MM.1S (cell line): ENCODE data around the gene RCVRN.

Experiments
- CTCF ChIP-seq: fragments of 300-600 bp; sonication (generic); IDR thresholded peaks from 2 replicates; pipeline ENCODE4 v1.5.1; 2016; ENCODE audit warnings: antibody characterized with exemption, low read length, mixed read lengths
- EZH2phosphoT487 ChIP-seq: fragments of 300-600 bp; sonication (generic); IDR thresholded peaks from 2 replicates; pipeline ENCODE4 v1.6.1; 2018; ENCODE audit warnings: antibody characterized with exemption, low read length

- no peak for TF ChIP-seq CTCF
- TF ChIP-seq EZH2phosphoT487, result no peak
These were observed 29.3 kb upstream of the RCVRN start for GRCh38 chr17:9934331-9934730.
